K562 (cell line): ENCODE results near the gene SLC37A3. TPM values are rescaled to one million over a fixed set of nuclear protein-coding genes. Genes with fewer than 3 reads are reported as not detected.
A peak's percentile ranks its signal among the peaks of the same experiment; 100 is the strongest.

ENCODE experiments used
- ARNT ChIP-seq, 2 experiments: fragments of 450-650 bp; IDR thresholded peaks; 2 replicates each; pipeline ENCODE4 v1.6.1; 2016; ENCODE audit warnings: mild to moderate bottlenecking in 1 of 2
- CBFA2T3 ChIP-seq: fragments of 450-650 bp; IDR thresholded peaks from 2 replicates; pipeline ENCODE4 v1.6.1; 2017
- COPS2 ChIP-seq: fragments of 450-650 bp; conservative IDR thresholded peaks from 2 replicates; pipeline ENCODE4 v1.6.1; 2016; ENCODE audit warnings: mild to moderate bottlenecking, moderate library complexity
- ELF4 ChIP-seq: fragments of 450-650 bp; formaldehyde crosslinking; IDR thresholded peaks from 2 replicates; pipeline ENCODE4 v1.4.0; 2022; ENCODE audit warnings: missing genetic modification characterization
- ETV6 ChIP-seq, 3 experiments: fragments of 150-350 bp in 1 of 3; sonication (generic) in 1 of 3; formaldehyde crosslinking in 1 of 3; IDR thresholded peaks; 2 replicates each; pipeline versions ENCODE4 v1.6.1 to v1.8.0; 2014 to 2022; ENCODE audit warnings: borderline replicate concordance in 2 of 3, low read depth in 2 of 3, antibody characterized with exemption in 1 of 3, low read length in 1 of 3, mild to moderate bottlenecking in 1 of 3, missing genetic modification reagents in 1 of 3
- FOS ChIP-seq: IDR thresholded peaks from 3 replicates; pipeline ENCODE4 v1.6.1; 2011; ENCODE audit not compliant: insufficient read length; ENCODE audit errors: extremely low read depth
- FOXM1 ChIP-seq, 2 experiments: fragments of 450-650 bp in 1 of 2; sonication (generic) in 1 of 2; formaldehyde crosslinking in 1 of 2; IDR thresholded peaks; 2 replicates each; pipeline versions ENCODE4 v1.6.1 to v1.9.0; 2017 to 2022; ENCODE audit warnings: low read depth in 2 of 2, mild to moderate bottlenecking in 2 of 2, missing genetic modification reagents in 1 of 2, moderate library complexity in 1 of 2
- GMEB1 ChIP-seq: fragments of 250-450 bp; sonication (Bioruptor Pico); IDR thresholded peaks from 2 replicates; pipeline ENCODE4 v1.4.0; 2020; ENCODE audit warnings: mild to moderate bottlenecking
- HMBOX1 ChIP-seq: sonication (generic); IDR thresholded peaks from 2 replicates; pipeline ENCODE4 v1.6.1; 2016
- HNRNPH1 ChIP-seq: fragments of 200-400 bp; formaldehyde crosslinking; optimal IDR thresholded peaks from 2 replicates; pipeline ENCODE3; 2017; ENCODE audit warnings: low read depth, mild to moderate bottlenecking, low read length, moderate library complexity
- KLF16 ChIP-seq: IDR thresholded peaks from 2 replicates; pipeline ENCODE4 v1.6.1; 2016; ENCODE audit warnings: antibody characterized with exemption
- MYC ChIP-seq, 2 experiments: fragments of 250-450 bp in 1 of 2; sonication (Bioruptor Pico) in 1 of 2; IDR thresholded peaks; 2 replicates each; pipeline versions ENCODE4 v1.5.1 to v1.6.1; 2012 to 2021; ENCODE audit warnings: low read depth in 2 of 2, borderline replicate concordance in 1 of 2, improper control_type of control experiment in 1 of 2, low read length in 1 of 2, mild to moderate bottlenecking in 1 of 2, moderate library complexity in 1 of 2
- NEUROD1 ChIP-seq: fragments of 150-350 bp; IDR thresholded peaks from 2 replicates; pipeline ENCODE4 v1.6.1; 2014; ENCODE audit warnings: borderline replicate concordance, low read length, low read depth; ENCODE audit not compliant: partially characterized antibody
- NFATC3 ChIP-seq: fragments of 450-650 bp; IDR thresholded peaks from 2 replicates; pipeline ENCODE4 v1.6.1; 2017; ENCODE audit warnings: mild to moderate bottlenecking
- NFE2 ChIP-seq: IDR thresholded peaks from 2 replicates; pipeline ENCODE4 v1.6.1; 2014; ENCODE audit warnings: antibody characterized with exemption, low read depth
- NFXL1 ChIP-seq: fragments of 450-650 bp; formaldehyde crosslinking; IDR thresholded peaks from 2 replicates; pipeline ENCODE4 v1.4.0; 2021; ENCODE audit warnings: mild to moderate bottlenecking
- SIN3B ChIP-seq: fragments of 450-650 bp; IDR thresholded peaks from 2 replicates; pipeline ENCODE4 v1.6.1; 2017; ENCODE audit warnings: low read depth, mild to moderate bottlenecking, moderate library complexity
- ZC3H8 ChIP-seq: fragments of 450-650 bp; IDR thresholded peaks from 2 replicates; pipeline ENCODE4 v1.6.1; 2017
- ZFP91 ChIP-seq: sonication (generic); formaldehyde crosslinking; IDR thresholded peaks from 2 replicates; pipeline ENCODE4 v1.8.0; 2022; ENCODE audit warnings: mild to moderate bottlenecking, missing genetic modification reagents
- ZNF140 ChIP-seq: fragments of 250-450 bp; sonication (Bioruptor Pico); IDR thresholded peaks from 2 replicates; pipeline ENCODE4 v1.8.0; 2021; ENCODE audit warnings: moderate library complexity, mild to moderate bottlenecking, inconsistent platforms
- ZNF24 ChIP-seq: fragments of 450-650 bp; IDR thresholded peaks from 2 replicates; pipeline ENCODE4 v1.6.1; 2016
- ZNF274 ChIP-seq: IDR thresholded peaks from 2 replicates; pipeline ENCODE4 v1.6.1; 2011; ENCODE audit warnings: low read depth, mild to moderate bottlenecking, low read length, moderate library complexity, borderline replicate concordance
- polyA plus RNA-seq, 8 experiments: library from polyadenylated mRNA; depleted of rRNA in 4 of 8; stranded (reverse) in 5 of 8; unstranded in 3 of 8; fragments of >200 nt; fragmentation: Nextera tagmentation in 2 of 8; fragmentation: Illumina TruSeq in 1 of 8; extraction: Ambion mirVana in 2 of 8; extraction: Trizol in 1 of 8; gene quantifications; 2 replicates each; pipeline versions ENCODE4 v1.2.1 to v1.2.3, GENCODE V29; 2011 to 2014; ENCODE audit warnings: inconsistent platforms in 1 of 8, missing spikeins in 1 of 8
- total RNA-seq, 7 experiments: library from RNA; depleted of rRNA in 6 of 7; stranded (reverse); fragments of >200 nt in 6 of 7; fragmentation: Illumina TruSeq in 2 of 7; extraction: Trizol in 2 of 7; gene quantifications; 2 replicates each; pipeline versions ENCODE4 v1.2.1 to v1.2.3, GENCODE V29; 2011 to 2021; ENCODE audit warnings: low replicate concordance in 1 of 7
- TF ChIP-seq, protein P1 (sequence below): fragments of 150-350 bp; conservative IDR thresholded peaks from 2 replicates; pipeline ENCODE4 v1.6.1; 2014; ENCODE audit warnings: low read length

SLC37A3 gene
- total and polyA plus RNA-seq, 9 of the 15 experiments (the other 6 are each of a cell fraction or from before 2014, with no cell fraction given) = 11.7 to 59.1 (median 26.8) TPM

GRCh38 chr7:140317597-140317996, 80.7 kb downstream of the SLC37A3 start (continued):
- TF ChIP-seq, protein P1, sequence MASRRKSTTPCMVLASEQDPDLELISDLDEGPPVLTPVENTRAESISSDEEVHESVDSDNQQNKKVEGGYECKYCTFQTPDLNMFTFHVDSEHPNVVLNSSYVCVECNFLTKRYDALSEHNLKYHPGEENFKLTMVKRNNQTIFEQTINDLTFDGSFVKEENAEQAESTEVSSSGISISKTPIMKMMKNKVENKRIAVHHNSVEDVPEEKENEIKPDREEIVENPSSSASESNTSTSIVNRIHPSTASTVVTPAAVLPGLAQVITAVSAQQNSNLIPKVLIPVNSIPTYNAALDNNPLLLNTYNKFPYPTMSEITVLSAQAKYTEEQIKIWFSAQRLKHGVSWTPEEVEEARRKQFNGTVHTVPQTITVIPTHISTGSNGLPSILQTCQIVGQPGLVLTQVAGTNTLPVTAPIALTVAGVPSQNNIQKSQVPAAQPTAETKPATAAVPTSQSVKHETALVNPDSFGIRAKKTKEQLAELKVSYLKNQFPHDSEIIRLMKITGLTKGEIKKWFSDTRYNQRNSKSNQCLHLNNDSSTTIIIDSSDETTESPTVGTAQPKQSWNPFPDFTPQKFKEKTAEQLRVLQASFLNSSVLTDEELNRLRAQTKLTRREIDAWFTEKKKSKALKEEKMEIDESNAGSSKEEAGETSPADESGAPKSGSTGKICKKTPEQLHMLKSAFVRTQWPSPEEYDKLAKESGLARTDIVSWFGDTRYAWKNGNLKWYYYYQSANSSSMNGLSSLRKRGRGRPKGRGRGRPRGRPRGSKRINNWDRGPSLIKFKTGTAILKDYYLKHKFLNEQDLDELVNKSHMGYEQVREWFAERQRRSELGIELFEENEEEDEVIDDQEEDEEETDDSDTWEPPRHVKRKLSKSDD = no peak
- TF ChIP-seq HMBOX1 (peak; percentile 69), ZNF140 (no peak), SIN3B (no peak), FOXM1 (IDR thresholded peaks at IDR 0.05; ENCODE audit: low read depth) (peak; percentile 58; the same call in 1 of the 2 replicates), FOXM1 (CRISPR knock-in tag; IDR thresholded peaks at IDR 0.05; ENCODE audit: low read depth) (no peak), ZNF24 (no peak), GMEB1 (CRISPR knock-in tag) (no peak), NFE2 (peak; percentile 38; the same call in 1 of the 2 replicates), NFATC3 (no peak), ZFP91 (CRISPR knock-in tag) (no peak), COPS2 (no peak), HNRNPH1 (no peak), ETV6 (IDR thresholded peaks at IDR 0.05; ENCODE audit: borderline replicate concordance in 1 of 2, low read depth in 2 of 2, low read length in 1 of 2) (peak in 1 of 2 experiments; percentile 60; a peak in 1 of 4 replicates), ETV6 (CRISPR knock-in tag; IDR thresholded peaks at IDR 0.05; ENCODE audit: borderline replicate concordance) (no peak), ARNT (IDR thresholded peaks at IDR 0.05) (peak in 1 of 2 experiments; percentile 42; a peak in 1 of 4 replicates), MYC (IDR thresholded peaks at IDR 0.05; ENCODE audit: low read depth, low read length) (0 out of 2 replicates have a peak, but pooled peaks have one; percentile 17), MYC (CRISPR knock-in tag; IDR thresholded peaks at IDR 0.05; ENCODE audit: borderline replicate concordance, low read depth) (no peak), NFXL1 (CRISPR knock-in tag) (no peak), KLF16 (peak; percentile 77), ZNF274 (no peak), CBFA2T3 (peak; percentile 93), ZC3H8 (no peak), FOS (no peak), ELF4 (no peak), NEUROD1 (no peak)
